K562 (cell line): ENCODE measurements around the gene NME8. TPM values are rescaled to one million over a fixed set of nuclear protein-coding genes. Genes with fewer than 3 reads are reported as not detected.

ENCODE experiments used
- ATAC-seq: fragments of 200-7000 bp; cut with Tn5 transposase; 3 replicates; pipeline ENCODE4 v1.9.1; 2020; ENCODE audit warnings: moderate library complexity
- BruUV-seq: library from RNA; stranded (reverse); fragments of 400-500 nt; replicated peaks from 2 replicates; lab custom pipeline; 2021; lab: Mats Ljungman, UMichigan
- CTCF ChIA-PET: fragments of 300-600 bp; formaldehyde crosslinking; extraction: SDS; loops from one replicate; lab custom pipeline; 2021; ENCODE audit warnings: low intra/inter-chr PET ratio; lab: Yijun Ruan, JAX
- POLR2A ChIA-PET: fragments of 300-600, 350-650 bp; sonication (Branson Sonifier 250); formaldehyde crosslinking; extraction: SDS; loops from one replicate; lab custom pipeline; 2021; ENCODE audit warnings: antibody characterized with exemption, inconsistent platforms; lab: Yijun Ruan, JAX
- DNase-seq, 4 experiments: peaks; one replicate each; pipeline versions ENCODE4 v3.0.0 to v3.0.0-alpha.2; 2011 to 2018; ENCODE audit warnings: low spot score in 3 of 4, mixed read lengths in 3 of 4; ENCODE audit errors: extremely low read depth in 1 of 4
- FAIRE-seq: peaks from 2 replicates; lab custom pipeline; 2011; peaks lifted over from hg19 to GRCh38; lab: Jason Lieb, UNC
- H2AFZ ChIP-seq: 2 replicates; pipeline ENCODE4 v1.6.0; 2011; ENCODE audit warnings: low read depth, low read length, control low read depth, inconsistent platforms
- H3K27ac ChIP-seq: fragments of 200-600 bp; 3 replicates; pipeline ENCODE4 v1.8.0; 2011; ENCODE audit warnings: low read depth, mild to moderate bottlenecking, control low read depth, inconsistent platforms, low read length, moderate library complexity, mixed read lengths; ENCODE audit errors: extremely low read depth
- H3K27me3 ChIP-seq, 2 experiments: fragments of 300-600 bp in 1 of 2; 2 replicates in 1 of 2; 3 replicates in 1 of 2; pipeline versions ENCODE4 v1.6.0 to v1.8.0; 2011; ENCODE audit warnings: inconsistent platforms in 2 of 2, low read length in 2 of 2, mild to moderate bottlenecking in 1 of 2, mixed read lengths in 1 of 2, moderate library complexity in 1 of 2; ENCODE audit not compliant: control insufficient read depth in 2 of 2, insufficient read depth in 2 of 2
- H3K36me3 ChIP-seq: fragments of 300-600 bp; 3 replicates; pipeline ENCODE4 v1.8.0; 2011; ENCODE audit warnings: mild to moderate bottlenecking, low read length, inconsistent platforms; ENCODE audit not compliant: control insufficient read depth, insufficient read depth
- H3K4me1 ChIP-seq, 2 experiments: fragments of 200-600 bp in 1 of 2; replicated peaks in 1 of 2; 2 replicates in 1 of 2; 3 replicates in 1 of 2; pipeline versions ENCODE4 v1.5.1 to v1.8.0; 2011; ENCODE audit warnings: inconsistent platforms in 2 of 2, low read length in 2 of 2, mild to moderate bottlenecking in 1 of 2, mixed read lengths in 1 of 2, moderate library complexity in 1 of 2; ENCODE audit not compliant: control insufficient read depth in 2 of 2, insufficient read depth in 2 of 2
- H3K4me2 ChIP-seq: 2 replicates; pipeline ENCODE4 v1.6.1; 2011; ENCODE audit warnings: low read length, control low read depth, inconsistent platforms, mixed read lengths; ENCODE audit not compliant: insufficient read depth
- H3K4me3 ChIP-seq: fragments of 200-600 bp; sonication (generic), shearing (Covaris generic); 2 replicates; pipeline ENCODE4 v1.5.1; 2016; ENCODE audit warnings: control low read depth, inconsistent platforms
- H3K79me2 ChIP-seq: fragments of 200-600 bp; 3 replicates; pipeline ENCODE4 v1.8.0; 2011; ENCODE audit warnings: low read length, inconsistent platforms; ENCODE audit not compliant: control insufficient read depth, insufficient read depth
- H3K9ac ChIP-seq, 2 experiments: 2 replicates each; pipeline versions ENCODE4 v1.6.0 to v1.6.1; 2011; ENCODE audit warnings: low read depth in 2 of 2, low read length in 2 of 2, control low read depth in 1 of 2, inconsistent platforms in 1 of 2, mild to moderate bottlenecking in 1 of 2, mixed read lengths in 1 of 2; ENCODE audit not compliant: insufficient read depth in 1 of 2
- H3K9me1 ChIP-seq: one replicate; pipeline ENCODE4 v1.6.0; 2011; ENCODE audit warnings: inconsistent platforms, mild to moderate bottlenecking, low read length, moderate library complexity; ENCODE audit not compliant: control insufficient read depth, insufficient read depth
- H3K9me3 ChIP-seq: replicated peaks from 2 replicates; pipeline ENCODE4 v1.5.1; 2011; ENCODE audit warnings: low read depth, low read length, inconsistent platforms; ENCODE audit not compliant: control insufficient read depth, insufficient read depth
- H4K20me1 ChIP-seq: replicated peaks from 2 replicates; pipeline ENCODE4 v1.6.1; 2011; ENCODE audit warnings: low read length, inconsistent platforms, mixed read lengths; ENCODE audit not compliant: control insufficient read depth, insufficient read depth
- ARID2 ChIP-seq: fragments of 450-650 bp; IDR thresholded peaks from 2 replicates; pipeline ENCODE4 v1.6.1; 2017; ENCODE audit warnings: antibody characterized with exemption, mild to moderate bottlenecking
- ARNT ChIP-seq, 2 experiments: fragments of 450-650 bp; IDR thresholded peaks; 2 replicates each; pipeline ENCODE4 v1.6.1; 2016; ENCODE audit warnings: mild to moderate bottlenecking in 1 of 2
- BRCA1 ChIP-seq, 2 experiments: fragments of 450-650 bp in 1 of 2; sonication (generic) in 1 of 2; formaldehyde crosslinking in 1 of 2; IDR thresholded peaks; 2 replicates each; pipeline versions ENCODE4 v1.5.0 to v1.6.1; 2017 to 2020; ENCODE audit warnings: mild to moderate bottlenecking in 1 of 2, missing genetic modification reagents in 1 of 2
- EHMT2 ChIP-seq: fragments of 450-650 bp; IDR thresholded peaks from 2 replicates; pipeline ENCODE4 v1.6.1; 2018; ENCODE audit warnings: antibody characterized with exemption
- MAFF ChIP-seq: IDR thresholded peaks from 2 replicates; pipeline ENCODE4 v1.6.1; 2012; ENCODE audit warnings: low read length, improper control_type of control experiment
- MAZ ChIP-seq, 2 experiments: fragments of 450-650 bp in 1 of 2; sonication (generic) in 1 of 2; formaldehyde crosslinking; IDR thresholded peaks in 1 of 2; conservative IDR thresholded peaks in 1 of 2; 2 replicates each; pipeline versions ENCODE4 v1.4.0 to v1.5.0; 2020; ENCODE audit warnings: mild to moderate bottlenecking in 1 of 2, missing genetic modification reagents in 1 of 2
- MTA1 ChIP-seq: fragments of 450-650 bp; IDR thresholded peaks from 2 replicates; pipeline ENCODE4 v1.6.1; 2017; ENCODE audit warnings: borderline replicate concordance
- NFE2 ChIP-seq: IDR thresholded peaks from 2 replicates; pipeline ENCODE4 v1.6.1; 2014; ENCODE audit warnings: antibody characterized with exemption, low read depth
- STAT5A ChIP-seq: IDR thresholded peaks from 2 replicates; pipeline ENCODE4 v1.6.1; 2012; ENCODE audit warnings: low read length, inconsistent platforms, borderline replicate concordance
- ZBTB33 ChIP-seq: sonication (generic); formaldehyde crosslinking; IDR thresholded peaks from 2 replicates; pipeline ENCODE4 v1.8.1; 2023; ENCODE audit warnings: mild to moderate bottlenecking, missing genetic modification reagents
- ZBTB49 ChIP-seq: sonication (generic); formaldehyde crosslinking; IDR thresholded peaks from 2 replicates; pipeline ENCODE4 v1.8.0; 2022; ENCODE audit warnings: missing genetic modification reagents, mild to moderate bottlenecking, borderline replicate concordance
- ZC3H8 ChIP-seq: fragments of 450-650 bp; IDR thresholded peaks from 2 replicates; pipeline ENCODE4 v1.6.1; 2017
- ZFP30 ChIP-seq: fragments of 250-450 bp; sonication (Bioruptor Pico); IDR thresholded peaks from 2 replicates; pipeline ENCODE4 v1.8.0; 2022; ENCODE audit warnings: moderate library complexity, mild to moderate bottlenecking, inconsistent platforms, borderline replicate concordance
- ZNF143 ChIP-seq: sonication (generic); formaldehyde crosslinking; IDR thresholded peaks from 2 replicates; pipeline ENCODE4 v1.9.0; 2022; ENCODE audit warnings: mild to moderate bottlenecking, missing genetic modification reagents
- WGBS: fragments of 100-300 bp; shearing (Covaris generic); methylation state at CpG from one replicate; pipeline ENCODE4 v1.1.6; 2016; ENCODE audit warnings: low coverage, mixed read lengths; ENCODE audit not compliant: insufficient coverage; ENCODE audit errors: missing lambda C conversion rate; 5-methylcytosine and 5-hydroxymethylcytosine counted together
- in situ Hi-C: fragments of 300-500 bp; cut with MboI; formaldehyde crosslinking; loops from 4 replicates; pipeline ENCODE4 v1.15.0; 2018; ENCODE audit warnings: inconsistent platforms, mixed read lengths
- intact Hi-C: fragments of 100-400 bp; cut with micrococcal nuclease; formaldehyde crosslinking; loops from 2 replicates; pipeline ENCODE4 v1.14.2; 2022
- polyA plus RNA-seq, 8 experiments: library from polyadenylated mRNA; depleted of rRNA in 4 of 8; stranded (reverse) in 5 of 8; unstranded in 3 of 8; fragments of >200 nt; fragmentation: Nextera tagmentation in 2 of 8; fragmentation: Illumina TruSeq in 1 of 8; extraction: Ambion mirVana in 2 of 8; extraction: Trizol in 1 of 8; gene quantifications; 2 replicates each; pipeline versions ENCODE4 v1.2.1 to v1.2.3, GENCODE V29; 2011 to 2014; ENCODE audit warnings: inconsistent platforms in 1 of 8, missing spikeins in 1 of 8
- total RNA-seq, 7 experiments: library from RNA; depleted of rRNA in 6 of 7; stranded (reverse); fragments of >200 nt in 6 of 7; fragmentation: Illumina TruSeq in 2 of 7; extraction: Trizol in 2 of 7; gene quantifications; 2 replicates each; pipeline versions ENCODE4 v1.2.1 to v1.2.3, GENCODE V29; 2011 to 2021; ENCODE audit warnings: low replicate concordance in 1 of 7

The NME8 gene
- total and polyA plus RNA-seq, 9 of the 15 experiments (the other 6 are each of a cell fraction or from before 2014, with no cell fraction given): not detected

- H3K9ac ChIP-seq: no peak overlapping the region
- no peaks in the 10 kb centered on the region for H3K9me3 ChIP-seq
- no TSS peak for BruUV-seq
- H3K4me1 ChIP-seq: peaks cover 0 to 7% of the 10 kb centered on the region in 2 experiments; a peak in 3 of 5 replicates
- no peak overlapping the region for H3K4me3 ChIP-seq
- TF ChIP-seq ZBTB49 (CRISPR knock-in tag) (no peak), MTA1 (no peak), EHMT2 (no peak), BRCA1 (IDR thresholded peaks at IDR 0.05) (no peak), BRCA1 (CRISPR knock-in tag; IDR thresholded peaks at IDR 0.05) (no peak), ZC3H8 (no peak), NFE2 (no peak), MAZ (CRISPR knock-in tag; conservative IDR thresholded peaks at IDR 0.05 in 1 of 2, IDR thresholded peaks at IDR 0.05 in 1 of 2) (no peak), ARNT (IDR thresholded peaks at IDR 0.05) (no peak), ZNF143 (no peak), ZBTB33 (CRISPR knock-in tag) (no peak), ARID2 (no peak), MAFF (no peak), STAT5A (no peak), ZFP30 (CRISPR knock-in tag) (no peak)
- no peak overlapping the region for H3K4me2 ChIP-seq
- no peaks in the 10 kb centered on the region for H3K36me3 ChIP-seq
- no peaks in the 10 kb centered on the region for H3K79me2 ChIP-seq
- no peaks in the 10 kb centered on the region for H3K9me1 ChIP-seq
- H3K27me3 ChIP-seq: no peaks in the 10 kb centered on the region
- intact Hi-C loops: no loop called here
- no peaks in the 10 kb centered on the region for H4K20me1 ChIP-seq
- no peak for DNase-seq
- in situ Hi-C loops: no loop called here
- no peak for ATAC-seq
- no peak overlapping the region for H2AFZ ChIP-seq
- CTCF ChIA-PET: no interaction called here
- POLR2A ChIA-PET: no interaction called here
- no peak overlapping the region for H3K27ac ChIP-seq
- FAIRE-seq: no peak
- WGBS: 46% methylated on average over 5 of the region's 5 CpGs
Measured at GRCh38 chr7:37930226-37930948, 82.0 kb downstream of the NME8 start.
